Left lung (tissue), 10 donors: ENCODE measurements around the gene CMTR1. TPM values are rescaled to one million over a fixed set of nuclear protein-coding genes. Genes with fewer than 3 reads are reported as not detected.

ENCODE experiments used
- ATAC-seq: fragments of 200-7000 bp; cut with Tn5 transposase; one replicate; pipeline ENCODE4 v1.9.1; 2020; ENCODE audit warnings: moderate library complexity
- DNase-seq, 4 donors: peaks; one replicate each; pipeline ENCODE4 v3.0.0-alpha.2; 2013 to 2020
- H3K27ac ChIP-seq, 2 donors: fragments of 200-600 bp; sonication (generic) in 1 of 2; one replicate each; pipeline versions ENCODE4 v1.5.0 to v1.8.0; 2020 to 2021
- H3K27me3 ChIP-seq, 2 donors: fragments of 200-600 bp; sonication (generic) in 1 of 2; one replicate each; pipeline versions ENCODE4 v1.5.0 to v1.8.0; 2020 to 2021
- H3K36me3 ChIP-seq, 2 donors: fragments of 200-600 bp; sonication (generic) in 1 of 2; one replicate each; pipeline versions ENCODE4 v1.5.0 to v1.8.0; 2020 to 2021
- H3K4me1 ChIP-seq, 2 donors: fragments of 200-600 bp; one replicate each; pipeline ENCODE4 v1.8.0; 2021
- H3K4me3 ChIP-seq, 2 donors: fragments of 200-600 bp; sonication (generic) in 1 of 2; one replicate each; pipeline versions ENCODE4 v1.5.0 to v1.8.0; 2020 to 2021; ENCODE audit warnings: mild to moderate bottlenecking in 1 of 2
- H3K9me3 ChIP-seq, 2 donors: fragments of 200-600 bp; sonication (generic) in 1 of 2; one replicate each; pipeline versions ENCODE4 v1.5.0 to v1.8.0; 2020 to 2021
- intact Hi-C, 2 donors: fragments of 100-400 bp; cut with DNase I; formaldehyde crosslinking; loops; one replicate each; pipeline versions ENCODE4 v1.11.2 to v1.14.2; 2022
- polyA plus RNA-seq, 6 donors: library from polyadenylated mRNA; unstranded; fragments of 120-200 nt; gene quantifications; one replicate each; pipeline ENCODE4 v1.2.1, GENCODE V29; 2013; ENCODE audit not compliant: insufficient read length in 6 of 6
- total RNA-seq, 2 donors: library from RNA; stranded (reverse); fragmentation: NEBNext Ultra II Directional; extraction: Animal tissue kit (Norgen Biotek cat#: 25700); gene quantifications; one replicate each; pipeline ENCODE4 v1.2.1, GENCODE V29; 2021
- TF ChIP-seq, protein P1 (sequence below), 2 donors: fragments of 200-600 bp; sonication (generic) in 1 of 2; IDR thresholded peaks; one replicate each; pipeline versions ENCODE4 v1.5.0 to v1.8.0; 2021; ENCODE audit warnings: antibody characterized with exemption in 2 of 2
- donor health status: DM: no; HTN: yes; CAD: no.
- donor health status: DM: no; HTN: no; CAD: no.

CMTR1 gene
- total and polyA plus RNA-seq, 8 donors: 36.1 to 54.4 (median 51.1) TPM

DNA sequence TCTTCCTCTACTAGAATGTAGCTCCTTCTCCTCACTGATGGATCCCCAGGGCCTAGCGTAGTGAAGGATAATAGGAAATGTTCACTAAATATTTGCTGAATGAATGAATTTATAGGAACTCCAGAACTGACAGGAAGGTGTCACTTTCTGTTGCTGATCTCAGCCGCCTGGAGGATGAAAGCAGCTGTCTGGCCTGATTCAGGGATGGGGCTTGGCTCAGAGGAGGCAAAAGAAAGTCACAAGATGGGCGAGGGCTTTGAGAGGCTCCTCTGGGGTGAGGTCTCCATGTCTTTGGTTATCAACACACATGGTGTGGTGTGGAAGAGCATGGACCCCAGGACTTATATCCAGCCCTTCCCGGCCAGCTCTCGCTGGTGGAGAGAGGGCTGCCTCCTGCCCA is 78.2 kb downstream of the CMTR1 start:
- no peak for ATAC-seq
- no peak for DNase-seq
- TF ChIP-seq, protein P1, sequence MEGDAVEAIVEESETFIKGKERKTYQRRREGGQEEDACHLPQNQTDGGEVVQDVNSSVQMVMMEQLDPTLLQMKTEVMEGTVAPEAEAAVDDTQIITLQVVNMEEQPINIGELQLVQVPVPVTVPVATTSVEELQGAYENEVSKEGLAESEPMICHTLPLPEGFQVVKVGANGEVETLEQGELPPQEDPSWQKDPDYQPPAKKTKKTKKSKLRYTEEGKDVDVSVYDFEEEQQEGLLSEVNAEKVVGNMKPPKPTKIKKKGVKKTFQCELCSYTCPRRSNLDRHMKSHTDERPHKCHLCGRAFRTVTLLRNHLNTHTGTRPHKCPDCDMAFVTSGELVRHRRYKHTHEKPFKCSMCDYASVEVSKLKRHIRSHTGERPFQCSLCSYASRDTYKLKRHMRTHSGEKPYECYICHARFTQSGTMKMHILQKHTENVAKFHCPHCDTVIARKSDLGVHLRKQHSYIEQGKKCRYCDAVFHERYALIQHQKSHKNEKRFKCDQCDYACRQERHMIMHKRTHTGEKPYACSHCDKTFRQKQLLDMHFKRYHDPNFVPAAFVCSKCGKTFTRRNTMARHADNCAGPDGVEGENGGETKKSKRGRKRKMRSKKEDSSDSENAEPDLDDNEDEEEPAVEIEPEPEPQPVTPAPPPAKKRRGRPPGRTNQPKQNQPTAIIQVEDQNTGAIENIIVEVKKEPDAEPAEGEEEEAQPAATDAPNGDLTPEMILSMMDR (IDR thresholded peaks at IDR 0.05): no peak
- Histone ChIP-seq H3K36me3 (no peaks in the 10 kb centered on the region), H3K27me3 (peaks cover 7 to 54% of the 10 kb centered on the region in 2 donors), H3K4me3 (no peak overlapping the region), H3K4me1 (peaks cover 0 to 10% of the 10 kb centered on the region in 2 donors), H3K27ac (no peak overlapping the region), H3K9me3 (no peaks in the 10 kb centered on the region)
- intact Hi-C loops: no loop called here

DNA sequence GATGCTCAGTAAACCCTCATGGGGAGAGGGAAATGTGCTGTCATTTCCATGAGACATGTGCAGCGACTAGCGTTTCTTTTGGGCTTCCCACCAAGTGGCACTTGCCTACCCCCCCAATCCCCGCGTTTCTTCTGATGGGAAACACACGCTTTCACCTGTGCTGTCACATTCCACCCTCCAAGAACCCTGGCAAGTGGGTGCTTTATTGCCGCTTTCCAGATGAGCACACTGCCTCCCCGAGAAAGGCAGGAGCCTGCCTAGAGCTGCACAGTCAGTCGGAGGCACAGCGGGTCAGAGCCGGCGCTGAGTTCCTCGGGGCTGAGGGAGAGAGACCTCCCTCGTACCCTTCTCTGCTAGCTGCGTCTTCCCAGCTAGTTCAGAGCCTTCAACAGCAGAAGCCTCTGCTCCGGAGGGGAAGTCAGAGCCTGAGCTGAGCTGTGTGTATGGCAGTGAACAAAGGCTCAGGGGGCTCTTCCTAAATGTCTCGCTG is 78.9 kb downstream of the CMTR1 start:
- no peaks in the 10 kb centered on the region for H3K9me3 ChIP-seq
- ATAC-seq: no peak
- peaks cover 7 to 62% of the 10 kb centered on the region in 2 donors for H3K27me3 ChIP-seq
- no peaks in the 10 kb centered on the region for H3K36me3 ChIP-seq
- H3K4me1 ChIP-seq: peaks cover 0 to 11% of the 10 kb centered on the region in 2 donors
- DNase-seq: no peak
- intact Hi-C loops: no loop called here
- H3K4me3 ChIP-seq: no peak overlapping the region
- TF ChIP-seq, protein P1 (IDR thresholded peaks at IDR 0.05): no peak
- no peak overlapping the region for H3K27ac ChIP-seq

DNA sequence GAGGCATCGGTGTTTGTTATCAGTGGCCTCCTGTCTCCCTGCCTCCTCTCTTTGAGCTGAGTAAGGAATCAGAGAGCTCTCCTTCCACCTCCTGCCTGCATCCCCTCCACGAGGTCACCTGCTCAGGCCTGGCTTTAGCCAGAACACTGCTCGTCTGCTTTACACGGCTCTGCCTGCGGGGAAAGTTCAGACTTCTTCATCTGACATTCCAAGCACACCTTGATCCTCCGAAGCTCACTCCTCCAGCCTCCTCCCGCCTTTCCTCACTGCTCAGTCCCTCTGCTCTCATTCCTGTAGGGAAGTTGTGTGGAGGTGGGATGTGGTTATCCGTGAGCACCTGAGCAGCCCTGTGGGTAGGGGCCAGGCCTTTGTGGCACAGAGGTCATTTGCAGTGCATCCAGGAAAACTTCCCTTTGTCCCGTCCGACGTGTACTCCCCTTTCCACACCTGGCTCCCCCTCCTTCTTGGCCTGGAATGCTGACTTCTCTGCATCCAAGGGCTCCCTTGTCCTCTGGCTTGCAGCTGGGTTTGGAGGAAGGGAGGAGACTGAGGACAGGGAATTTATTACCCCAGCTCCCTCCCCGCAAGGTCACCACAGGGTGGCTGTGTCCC is 79.5 kb downstream of the CMTR1 start:
- H3K27ac ChIP-seq: no peak overlapping the region
- intact Hi-C loops: no loop called here
- H3K4me1 ChIP-seq: peaks cover 0 to 11% of the 10 kb centered on the region in 2 donors
- no peaks in the 10 kb centered on the region for H3K9me3 ChIP-seq
- DNase-seq (no peak), ATAC-seq (no peak)
- TF ChIP-seq, protein P1 (IDR thresholded peaks at IDR 0.05): no peak
- H3K27me3 ChIP-seq: peaks cover 7 to 66% of the 10 kb centered on the region in 2 donors
- H3K36me3 ChIP-seq: no peaks in the 10 kb centered on the region
- H3K4me3 ChIP-seq: no peak overlapping the region

DNA sequence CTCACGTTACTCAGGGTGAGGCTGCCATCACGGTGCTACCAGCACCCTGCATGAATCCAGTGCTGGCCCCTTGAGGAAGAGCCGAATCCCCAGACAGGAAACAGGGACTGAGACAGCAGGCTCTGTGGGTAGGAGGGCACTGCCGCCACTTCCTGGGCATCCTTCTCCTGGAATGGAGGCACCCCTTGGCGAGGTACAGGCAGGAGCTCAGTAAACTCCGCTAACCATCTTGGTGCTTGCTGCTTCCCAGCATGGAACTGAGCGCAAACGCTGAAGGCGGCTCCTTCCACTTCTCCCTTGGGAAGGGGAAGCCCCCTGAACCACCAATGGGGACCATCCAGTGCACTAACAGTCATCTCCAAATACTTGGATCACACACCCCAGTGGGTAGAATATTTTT is 80.1 kb downstream of the CMTR1 start:
- Histone ChIP-seq H3K36me3 (no peaks in the 10 kb centered on the region), H3K4me1 (peaks cover 0 to 11% of the 10 kb centered on the region in 2 donors), H3K4me3 (no peak overlapping the region), H3K27me3 (peaks cover 7 to 66% of the 10 kb centered on the region in 2 donors), H3K27ac (no peak overlapping the region), H3K9me3 (no peaks in the 10 kb centered on the region)
- TF ChIP-seq, protein P1 (IDR thresholded peaks at IDR 0.05): no peak
- ATAC-seq (no peak), DNase-seq (no peak)
- intact Hi-C loops: no loop called here

DNA sequence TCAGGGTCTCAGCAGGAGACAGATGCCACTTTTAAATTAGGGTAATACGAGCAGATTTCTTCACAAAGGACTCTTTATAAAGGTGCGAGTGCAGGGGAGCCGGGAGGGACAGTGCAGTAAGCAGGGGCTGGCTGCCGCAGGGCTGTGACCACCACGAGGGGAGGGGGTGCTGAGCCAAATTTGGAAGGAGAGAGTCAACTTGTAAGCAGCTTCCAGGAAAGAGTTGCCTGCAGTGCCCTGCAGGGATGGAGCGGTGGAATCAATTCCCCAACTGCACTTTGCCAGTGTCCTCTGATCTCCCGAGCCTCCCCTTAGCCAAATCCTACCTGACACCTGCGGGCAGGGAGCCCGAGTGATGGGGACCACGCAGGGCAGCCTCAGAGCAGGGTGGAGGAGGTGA is 80.6 kb downstream of the CMTR1 start:
- peaks cover 0 to 11% of the 10 kb centered on the region in 2 donors for H3K4me1 ChIP-seq
- intact Hi-C loops: no loop called here
- H3K27ac ChIP-seq: no peak overlapping the region
- TF ChIP-seq, protein P1 (IDR thresholded peaks at IDR 0.05): no peak
- H3K4me3 ChIP-seq: no peak overlapping the region
- H3K27me3 ChIP-seq: peaks cover 7 to 66% of the 10 kb centered on the region in 2 donors
- no peaks in the 10 kb centered on the region for H3K9me3 ChIP-seq
- ATAC-seq: no peak
- no peaks in the 10 kb centered on the region for H3K36me3 ChIP-seq
- no peak for DNase-seq
